HG03060 (cell line): ENCODE results near the gene TELO2.
"Not testable (repeated sequence)": the region's sequence is repeated elsewhere in the genome, so short reads cannot be mapped to it uniquely, and the experiment has no call there.

Experiments
- ATAC-seq: cut with Tn5 transposase; IDR thresholded peaks from one replicate; pipeline ENCODE4 v1.9.1; 2021; ENCODE audit warnings: low read depth, moderate number of reproducible peaks; ENCODE audit not compliant: unreplicated experiment

Gene TELO2

DNA sequence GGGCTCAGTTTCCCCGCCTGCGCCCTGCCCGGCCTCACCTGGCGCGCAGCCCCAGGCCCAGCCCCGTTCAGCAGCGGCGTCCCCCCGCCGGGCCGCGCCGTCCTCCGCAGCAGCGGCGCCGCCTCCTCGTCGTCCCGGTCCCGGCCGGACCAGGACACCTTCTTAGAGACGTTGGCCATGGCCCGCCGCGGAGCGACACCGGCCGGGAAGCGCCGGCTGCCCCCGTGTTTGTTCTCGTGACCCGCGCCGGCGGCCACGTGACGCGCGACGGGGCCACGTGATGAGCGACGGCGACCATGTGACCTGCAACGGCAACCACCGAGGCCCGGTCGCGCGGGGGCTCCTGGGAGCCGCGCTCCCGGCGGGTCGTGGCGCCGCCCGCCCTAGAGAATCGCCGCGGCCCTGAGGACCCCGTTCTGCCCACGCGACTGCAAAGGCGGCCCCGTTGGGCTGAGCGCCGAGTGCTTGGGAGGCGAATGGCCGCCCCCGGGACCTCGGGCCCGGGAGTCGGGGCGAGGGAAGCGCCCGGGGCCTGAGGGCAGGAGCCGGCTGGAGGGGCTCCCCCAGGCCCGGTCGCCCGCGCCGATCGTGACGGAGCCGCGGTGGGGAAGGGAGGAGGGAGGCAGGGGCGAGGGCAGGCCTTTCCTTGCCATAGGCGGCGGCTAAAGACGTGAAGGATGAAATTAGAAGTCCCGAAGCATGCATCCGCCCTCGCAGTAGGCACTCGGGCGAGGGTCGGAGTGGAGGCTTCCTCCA is 18.2 kb upstream of the TELO2 start, which contains the start of gene CLCN7:
Gene CLCN7 (minus strand): TSS at position 233 of the 756 bp plus-strand sequence. CDS start 54 bp downstream, at position 179.
- no peak for ATAC-seq

- no peak for ATAC-seq
Observed at GRCh38 chr16:1475552-1476114, 17.5 kb upstream of the TELO2 start.

DNA sequence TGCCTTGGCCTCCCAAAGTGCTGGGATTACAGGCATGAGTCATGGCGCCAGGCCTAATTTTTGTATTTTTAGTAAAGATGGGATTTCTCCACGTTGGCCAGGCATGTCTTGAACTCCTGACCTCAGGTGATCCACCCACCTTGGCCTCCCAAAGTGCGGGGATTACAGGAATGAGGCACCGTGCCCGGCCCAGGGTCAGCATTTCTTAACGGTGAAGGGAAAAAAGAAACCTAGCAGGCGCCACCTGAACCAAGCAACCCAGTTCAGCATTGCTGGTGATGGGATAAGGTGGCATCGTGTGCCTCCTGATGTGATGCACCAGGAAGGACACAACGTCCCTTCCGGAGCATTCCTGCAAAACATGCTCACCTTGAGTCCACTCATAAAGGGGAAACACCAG is 16.1 kb upstream of the TELO2 start:
- ATAC-seq, result no peak

GRCh38 chr16:1478937-1479336 is 14.2 kb upstream of the TELO2 start:
- ATAC-seq, result not testable (repeated sequence)

GRCh38 chr16:1481906-1482835 is 11.0 kb upstream of the TELO2 start:
- no peak for ATAC-seq

DNA sequence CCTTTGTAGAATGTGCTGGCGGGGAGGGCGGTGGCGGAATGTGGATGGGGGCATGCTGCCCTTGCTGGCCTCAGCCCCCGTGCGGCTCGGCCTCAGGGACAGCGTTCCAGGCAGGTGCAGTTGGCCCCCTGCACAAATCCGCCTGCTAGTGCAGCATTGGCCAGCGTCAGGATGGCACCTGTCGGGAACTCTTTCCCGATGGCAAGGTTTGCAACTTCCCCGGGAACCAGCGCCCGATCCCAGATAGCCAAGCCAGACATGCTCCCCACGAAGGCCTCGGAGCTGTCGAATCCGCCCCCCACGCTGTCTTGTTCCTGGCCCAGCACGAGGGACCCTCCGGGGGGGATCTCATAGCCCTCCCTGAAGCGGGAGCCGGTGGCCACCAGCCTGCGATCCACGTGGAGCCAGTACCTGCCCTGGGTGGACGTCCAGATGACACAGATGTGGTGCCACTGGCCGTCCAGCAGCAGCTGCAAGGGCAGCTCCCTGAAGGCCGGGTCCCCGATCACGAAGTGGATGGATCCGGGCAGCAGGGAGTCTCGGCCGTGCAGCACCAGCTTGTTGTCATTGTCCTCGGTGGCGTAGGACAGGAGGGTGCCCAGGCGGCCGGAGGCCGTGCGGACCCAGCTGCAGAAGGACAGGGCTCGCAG is 7.2 kb upstream of the TELO2 start:
- ATAC-seq, result no peak

- no peak for ATAC-seq
Observed at GRCh38 chr16:1486551-1487390, 6.4 kb upstream of the TELO2 start.

DNA sequence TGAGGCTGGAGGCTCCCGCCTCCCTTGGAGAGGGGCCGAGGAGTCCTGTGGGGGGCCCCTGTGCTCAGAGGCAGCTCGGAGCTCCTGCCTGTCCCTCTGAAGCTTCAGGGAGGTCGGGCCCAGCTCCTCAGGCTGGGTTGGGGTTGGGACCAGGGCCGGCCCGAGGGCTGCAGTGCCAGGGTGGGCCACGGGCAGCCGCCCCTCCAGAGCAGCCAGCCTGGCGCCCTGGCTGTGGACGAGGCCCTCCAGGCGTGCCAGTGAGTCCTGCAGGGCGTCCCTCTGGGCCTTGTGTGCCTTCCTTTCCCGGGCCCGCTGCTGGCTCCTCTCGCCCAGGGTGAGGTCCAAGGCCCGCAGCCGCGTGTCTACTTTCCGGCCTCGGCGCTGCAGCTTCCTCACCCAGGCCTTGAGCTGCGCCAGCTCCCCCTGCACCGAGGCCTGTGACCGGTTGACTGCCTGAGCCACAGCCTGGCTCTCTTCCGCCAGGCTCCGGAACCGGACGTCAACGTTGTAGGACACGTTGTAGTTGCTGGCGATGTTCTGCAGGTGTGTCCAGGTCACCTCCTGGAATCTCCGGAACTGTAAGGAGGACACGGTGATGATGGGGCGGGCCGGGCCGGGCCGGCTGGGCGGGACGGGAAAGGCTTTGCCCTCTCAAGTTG is 5.6 kb upstream of the TELO2 start:
- no peak for ATAC-seq

DNA sequence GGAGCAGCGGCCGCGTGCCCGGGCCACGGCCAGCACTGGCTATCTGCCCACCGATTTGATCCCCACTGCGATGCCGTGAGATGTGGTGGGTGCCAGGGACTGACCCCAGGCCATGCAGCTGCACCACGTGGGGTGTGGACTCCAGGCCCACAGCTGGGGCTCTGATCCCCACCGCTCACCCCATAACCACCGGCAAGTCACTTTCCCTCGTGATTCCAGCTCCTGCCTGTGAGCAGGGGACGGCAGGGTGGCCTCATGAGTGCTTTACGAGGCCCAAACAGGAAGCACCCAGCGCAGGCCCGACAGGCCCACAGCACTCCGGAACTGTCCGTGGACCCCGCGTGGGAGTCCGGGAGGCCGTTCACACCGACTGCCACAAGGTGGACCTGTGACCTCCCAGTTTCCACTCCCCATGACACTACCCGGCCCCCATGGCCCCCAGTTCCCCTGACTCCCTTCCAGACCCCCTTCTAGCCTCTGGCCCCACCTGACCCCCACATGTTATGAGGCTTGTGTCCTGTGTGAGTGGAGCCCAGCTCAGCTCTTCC is 5.0 kb upstream of the TELO2 start:
- ATAC-seq, result no peak

DNA sequence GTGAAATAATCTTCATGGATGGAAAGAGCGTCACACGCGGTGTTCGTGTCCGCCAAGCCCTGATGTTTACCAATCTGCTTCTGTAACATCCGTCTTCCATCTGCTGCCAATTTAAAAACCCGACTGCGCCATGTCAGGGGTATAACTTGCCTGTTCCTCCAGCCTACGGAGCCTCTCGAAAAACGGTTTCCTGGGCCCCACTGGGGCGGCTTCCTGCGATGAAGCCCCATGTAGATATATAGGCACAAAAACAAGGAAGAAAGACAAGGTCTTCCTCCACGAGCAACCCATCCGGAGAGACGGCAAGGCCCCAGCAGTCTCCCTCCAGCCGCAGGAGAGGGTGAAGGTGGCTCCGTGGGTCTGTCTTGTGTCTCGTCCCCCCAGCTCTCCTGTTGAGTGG is 4.5 kb upstream of the TELO2 start, which contains the start of gene PTX4:
Gene PTX4 (minus strand): TSS at position 326 of the 400 bp plus-strand sequence. CDS start 35 bp downstream, at position 291.
- ATAC-seq, result no peak

DNA sequence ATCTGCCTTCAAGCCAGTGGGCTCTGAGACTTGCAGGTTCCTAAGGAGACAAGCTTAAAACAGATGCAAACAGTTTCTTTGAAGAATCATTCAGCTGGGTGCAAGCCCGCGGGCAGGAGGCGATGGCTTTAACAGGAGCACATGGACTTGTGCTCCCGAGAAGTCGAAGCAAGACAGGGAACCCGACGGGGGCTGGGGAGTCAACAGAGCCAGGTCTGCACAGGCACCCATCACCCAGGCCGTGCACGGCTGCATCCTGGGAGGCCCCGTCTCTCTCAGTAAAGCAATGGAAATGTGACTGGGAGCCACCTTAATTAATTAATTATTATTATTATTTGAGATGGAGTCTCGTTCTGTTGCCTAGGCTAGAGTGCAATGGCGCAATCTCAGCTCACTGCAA is 4.1 kb upstream of the TELO2 start:
- ATAC-seq, result no peak

GRCh38 chr16:1491327-1491726 is 1.8 kb upstream of the TELO2 start:
- ATAC-seq, result no peak

DNA sequence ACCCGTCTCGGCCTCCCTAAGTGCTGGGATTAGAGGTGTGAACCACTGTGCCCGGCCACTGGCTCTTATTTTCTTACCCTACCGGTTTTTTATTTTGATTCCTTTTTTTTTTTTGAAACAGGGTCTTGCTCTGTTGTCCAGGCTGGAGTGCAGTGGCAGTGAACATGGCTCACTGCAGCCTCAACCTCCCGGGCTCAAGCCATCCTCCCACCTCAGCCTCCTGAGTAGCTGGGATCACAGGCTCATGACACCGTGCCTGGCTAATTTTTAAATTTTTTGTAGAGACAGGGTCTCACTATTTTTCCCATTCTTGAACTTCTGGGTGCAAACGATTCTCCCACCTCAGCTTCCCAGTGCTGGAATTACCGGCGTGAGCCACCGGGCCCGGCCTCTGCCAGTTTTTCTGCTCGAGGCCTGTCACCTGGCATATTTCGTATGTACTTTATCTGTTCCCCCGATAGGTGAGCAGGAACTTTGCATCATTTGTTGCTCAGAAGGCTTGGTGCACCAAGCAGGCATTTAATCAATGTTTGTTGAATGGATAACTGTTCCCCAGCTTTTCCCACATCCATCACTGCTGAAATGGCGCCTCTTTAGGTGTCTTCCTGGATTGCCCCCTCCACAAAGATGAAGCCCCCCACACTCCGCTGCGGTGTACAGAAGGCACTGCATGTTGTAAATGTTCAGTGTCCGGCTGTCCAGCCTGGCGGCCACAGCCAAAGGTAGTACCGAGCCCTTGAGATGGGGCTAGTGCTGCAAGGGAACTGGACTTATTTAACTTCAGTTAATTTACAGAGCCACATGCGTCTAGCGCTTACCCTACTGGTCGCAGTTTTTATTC is 858 bp upstream of the TELO2 start:
- no peak for ATAC-seq

DNA sequence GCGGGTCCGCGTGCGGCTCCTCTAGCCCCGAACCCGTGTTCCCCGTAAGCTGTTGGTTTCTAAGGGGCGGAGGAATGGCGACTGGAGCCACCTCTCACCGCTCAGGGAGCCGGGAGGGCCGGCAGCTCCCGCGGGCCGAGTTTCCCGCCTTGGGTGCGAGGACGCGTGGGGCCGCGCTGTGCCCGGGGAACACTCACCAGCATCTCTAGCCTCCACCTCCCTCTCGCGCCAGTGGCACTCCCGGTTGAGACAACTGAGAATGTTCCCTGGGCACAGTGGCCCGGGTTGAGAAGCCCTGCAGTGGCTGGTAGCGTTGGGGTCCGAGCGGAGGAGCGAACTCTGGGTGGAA is 560 bp downstream of the TELO2 start:
- ATAC-seq, result no peak

DNA sequence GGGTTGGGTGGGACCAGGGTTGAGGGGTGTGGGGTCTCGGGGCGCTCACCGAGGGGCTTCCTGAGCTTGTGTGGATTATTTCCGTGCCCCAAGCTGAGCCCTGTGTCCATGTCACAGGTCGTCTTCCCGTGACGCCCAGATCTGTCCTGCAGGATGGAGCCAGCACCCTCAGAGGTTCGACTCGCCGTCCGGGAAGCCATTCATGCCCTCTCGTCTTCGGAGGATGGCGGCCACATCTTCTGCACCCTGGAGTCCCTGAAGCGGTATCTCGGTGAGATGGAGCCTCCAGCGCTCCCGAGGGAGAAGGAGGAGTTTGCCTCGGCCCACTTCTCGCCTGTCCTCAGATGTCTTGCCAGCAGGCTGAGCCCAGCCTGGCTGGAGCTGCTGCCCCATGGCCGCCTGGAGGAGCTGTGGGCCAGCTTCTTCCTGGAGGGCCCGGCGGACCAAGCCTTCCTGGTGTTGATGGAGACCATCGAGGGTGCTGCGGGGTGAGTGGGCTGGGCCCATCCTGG is 1.0 kb downstream of the TELO2 start:
- ATAC-seq, result no peak

GRCh38 chr16:1494711-1495110 is 1.6 kb downstream of the TELO2 start:
- no peak for ATAC-seq

DNA sequence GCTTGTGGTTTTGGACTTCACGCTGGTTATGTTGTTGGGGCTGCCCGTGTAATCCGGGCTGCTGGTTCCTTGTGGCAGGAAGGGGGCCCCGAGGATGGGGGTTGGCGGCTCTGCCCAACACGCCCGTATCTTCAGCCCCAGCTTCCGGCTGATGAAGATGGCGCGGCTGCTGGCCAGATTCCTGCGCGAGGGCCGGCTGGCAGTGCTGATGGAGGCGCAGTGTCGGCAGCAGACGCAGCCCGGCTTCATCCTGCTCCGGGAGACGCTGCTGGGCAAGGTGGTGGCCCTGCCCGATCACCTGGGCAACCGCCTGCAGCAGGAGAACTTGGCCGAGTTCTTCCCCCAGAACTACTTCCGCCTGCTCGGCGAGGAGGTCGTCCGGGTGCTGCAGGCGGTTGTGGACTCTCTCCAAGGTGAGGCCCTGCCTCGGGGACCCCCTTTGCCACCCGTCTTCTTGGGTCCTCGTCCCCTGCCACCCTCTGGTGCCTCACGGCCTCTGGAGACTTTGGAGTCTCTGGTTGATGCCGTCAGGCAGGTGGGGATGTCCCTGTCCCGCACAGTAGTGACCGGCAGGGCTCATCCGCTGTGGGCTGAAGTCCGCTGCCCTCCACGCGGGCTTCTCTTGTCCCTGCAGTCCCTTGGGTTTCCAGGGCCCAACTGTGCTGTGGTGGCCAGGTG is 2.2 kb downstream of the TELO2 start:
- ATAC-seq, result no peak
